Osteocyte (in vitro differentiated cells): ENCODE data around the gene C2orf76. TPM values are rescaled to one million over a fixed set of nuclear protein-coding genes. Genes with fewer than 3 reads are reported as not detected.

Experiments used
- DNase-seq: peaks from one replicate; pipeline ENCODE4 v3.0.0; 2021; ENCODE audit warnings: mixed read lengths; ENCODE audit not compliant: unreplicated experiment; ENCODE audit errors: extremely low spot score
- H3K27ac Mint-ChIP-seq: one replicate; pipeline ENCODE4 v1.8.0; 2021; ENCODE audit warnings: mild to moderate bottlenecking, mixed read lengths; ENCODE audit not compliant: unreplicated experiment
- H3K27me3 Mint-ChIP-seq: one replicate; pipeline ENCODE4 v1.8.0; 2021; ENCODE audit warnings: mixed read lengths; ENCODE audit not compliant: unreplicated experiment
- H3K36me3 Mint-ChIP-seq: one replicate; pipeline ENCODE4 v1.8.0; 2021; ENCODE audit warnings: mixed read lengths; ENCODE audit not compliant: unreplicated experiment
- H3K4me1 Mint-ChIP-seq: one replicate; pipeline ENCODE4 v1.8.0; 2021; ENCODE audit warnings: mixed read lengths; ENCODE audit not compliant: unreplicated experiment
- H3K4me3 Mint-ChIP-seq: one replicate; pipeline ENCODE4 v1.8.0; 2021; ENCODE audit warnings: mild to moderate bottlenecking, moderate library complexity, mixed read lengths; ENCODE audit not compliant: unreplicated experiment
- H3K9me3 Mint-ChIP-seq: one replicate; pipeline ENCODE4 v1.8.0; 2021; ENCODE audit warnings: mixed read lengths; ENCODE audit not compliant: unreplicated experiment
- total RNA-seq: library from RNA; stranded (reverse); gene quantifications from 2 replicates; pipeline ENCODE4 v1.2.1, GENCODE V29; 2021
- TF ChIP-seq, protein P1 (sequence below): fragments of 200-600 bp; sonication (generic); IDR thresholded peaks from 2 replicates; pipeline ENCODE4 v1.5.0; 2021; ENCODE audit warnings: antibody characterized with exemption, mild to moderate bottlenecking, moderate library complexity

Gene C2orf76
- total RNA-seq, 1 donor from 2014 or later: 11.1 TPM

DNA sequence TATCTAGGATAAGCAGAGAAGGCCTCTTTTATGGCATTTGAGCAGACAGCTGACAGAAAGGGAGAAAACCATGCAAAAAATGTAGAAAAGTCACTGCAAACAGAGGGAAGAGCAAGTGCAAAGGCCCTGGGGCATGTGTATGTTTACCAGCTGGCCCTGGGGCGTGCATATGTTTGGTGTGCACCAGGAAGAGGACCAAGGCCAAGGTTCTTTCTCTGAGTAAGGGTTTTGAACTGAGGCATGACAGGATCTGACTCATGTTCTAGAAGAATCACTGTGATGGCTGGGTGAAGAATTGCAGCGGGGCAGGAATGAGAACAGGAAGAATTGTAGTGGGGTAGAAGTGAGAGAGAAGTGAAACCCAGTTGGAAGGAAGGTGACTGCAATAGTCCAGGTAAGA is 73.4 kb downstream of the C2orf76 start:
- no peaks in the 10 kb centered on the region for H3K9me3 Mint-ChIP-seq
- no peaks in the 10 kb centered on the region for H3K36me3 Mint-ChIP-seq
- peaks cover 13% of the 10 kb centered on the region for H3K4me1 Mint-ChIP-seq
- H3K27ac Mint-ChIP-seq: no peak overlapping the region
- no peak for DNase-seq
- TF ChIP-seq, protein P1, sequence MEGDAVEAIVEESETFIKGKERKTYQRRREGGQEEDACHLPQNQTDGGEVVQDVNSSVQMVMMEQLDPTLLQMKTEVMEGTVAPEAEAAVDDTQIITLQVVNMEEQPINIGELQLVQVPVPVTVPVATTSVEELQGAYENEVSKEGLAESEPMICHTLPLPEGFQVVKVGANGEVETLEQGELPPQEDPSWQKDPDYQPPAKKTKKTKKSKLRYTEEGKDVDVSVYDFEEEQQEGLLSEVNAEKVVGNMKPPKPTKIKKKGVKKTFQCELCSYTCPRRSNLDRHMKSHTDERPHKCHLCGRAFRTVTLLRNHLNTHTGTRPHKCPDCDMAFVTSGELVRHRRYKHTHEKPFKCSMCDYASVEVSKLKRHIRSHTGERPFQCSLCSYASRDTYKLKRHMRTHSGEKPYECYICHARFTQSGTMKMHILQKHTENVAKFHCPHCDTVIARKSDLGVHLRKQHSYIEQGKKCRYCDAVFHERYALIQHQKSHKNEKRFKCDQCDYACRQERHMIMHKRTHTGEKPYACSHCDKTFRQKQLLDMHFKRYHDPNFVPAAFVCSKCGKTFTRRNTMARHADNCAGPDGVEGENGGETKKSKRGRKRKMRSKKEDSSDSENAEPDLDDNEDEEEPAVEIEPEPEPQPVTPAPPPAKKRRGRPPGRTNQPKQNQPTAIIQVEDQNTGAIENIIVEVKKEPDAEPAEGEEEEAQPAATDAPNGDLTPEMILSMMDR: no peak
- no peaks in the 10 kb centered on the region for H3K27me3 Mint-ChIP-seq
- H3K4me3 Mint-ChIP-seq: no peak overlapping the region

DNA sequence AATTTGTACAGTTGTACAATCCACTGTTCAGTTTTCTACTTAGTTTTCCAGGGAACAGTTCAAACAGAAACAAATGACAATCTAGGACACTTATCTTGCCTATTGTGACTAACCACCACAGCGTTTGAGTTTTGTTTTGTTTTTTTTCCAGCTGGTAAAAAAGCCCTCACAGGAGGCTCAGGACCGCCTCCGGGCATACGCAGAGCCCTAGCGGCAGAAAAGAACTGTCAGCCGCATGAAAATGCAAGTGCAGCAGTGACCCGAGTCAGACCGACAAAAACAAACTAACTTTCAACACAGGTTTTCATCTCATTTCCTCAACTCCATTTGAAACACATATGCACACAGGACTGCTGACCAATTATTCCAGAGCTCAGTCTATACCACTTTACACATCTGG is 74.4 kb downstream of the C2orf76 start:
- TF ChIP-seq, protein P1: peak; percentile 26
- peak overlapping the region; percentile 11 for H3K4me3 Mint-ChIP-seq
- peaks cover 13% of the 10 kb centered on the region for H3K4me1 Mint-ChIP-seq
- no peaks in the 10 kb centered on the region for H3K9me3 Mint-ChIP-seq
- no peaks in the 10 kb centered on the region for H3K27me3 Mint-ChIP-seq
- H3K27ac Mint-ChIP-seq: peak overlapping the region; percentile 72
- DNase-seq: no peak
- no peaks in the 10 kb centered on the region for H3K36me3 Mint-ChIP-seq

DNA sequence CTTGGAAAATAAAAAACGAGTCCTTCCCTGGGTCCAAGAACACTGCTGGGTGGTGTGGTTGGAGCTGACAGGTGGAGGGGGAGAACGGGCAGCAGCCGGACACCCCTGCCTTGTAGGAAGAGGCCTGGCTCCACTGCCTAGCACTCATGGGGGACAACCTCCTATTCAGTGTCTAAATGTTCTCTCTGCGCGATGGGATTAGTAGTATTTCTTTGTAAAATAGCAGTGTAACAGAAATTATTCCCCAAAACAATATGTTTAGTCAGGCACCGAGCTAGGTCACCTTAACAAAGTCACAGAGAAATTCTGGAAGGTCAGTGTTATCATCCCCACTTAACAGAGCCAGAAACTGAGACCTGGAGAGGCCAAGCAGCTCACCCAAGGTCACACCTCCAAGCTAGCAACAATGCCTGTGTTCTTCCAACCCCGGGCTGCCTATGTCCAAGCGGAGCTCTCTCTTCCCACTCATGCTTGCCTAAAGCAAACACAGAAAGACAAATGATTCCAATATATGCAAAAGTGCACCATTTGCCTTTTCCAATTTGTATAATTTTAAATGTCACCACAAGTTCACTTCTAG is 75.0 kb downstream of the C2orf76 start:
- H3K4me1 Mint-ChIP-seq: peaks cover 13% of the 10 kb centered on the region
- no peaks in the 10 kb centered on the region for H3K9me3 Mint-ChIP-seq
- no peaks in the 10 kb centered on the region for H3K27me3 Mint-ChIP-seq
- H3K4me3 Mint-ChIP-seq: no peak overlapping the region
- TF ChIP-seq, protein P1: no peak
- no peaks in the 10 kb centered on the region for H3K36me3 Mint-ChIP-seq
- no peak for DNase-seq
- H3K27ac Mint-ChIP-seq: no peak overlapping the region

DNA sequence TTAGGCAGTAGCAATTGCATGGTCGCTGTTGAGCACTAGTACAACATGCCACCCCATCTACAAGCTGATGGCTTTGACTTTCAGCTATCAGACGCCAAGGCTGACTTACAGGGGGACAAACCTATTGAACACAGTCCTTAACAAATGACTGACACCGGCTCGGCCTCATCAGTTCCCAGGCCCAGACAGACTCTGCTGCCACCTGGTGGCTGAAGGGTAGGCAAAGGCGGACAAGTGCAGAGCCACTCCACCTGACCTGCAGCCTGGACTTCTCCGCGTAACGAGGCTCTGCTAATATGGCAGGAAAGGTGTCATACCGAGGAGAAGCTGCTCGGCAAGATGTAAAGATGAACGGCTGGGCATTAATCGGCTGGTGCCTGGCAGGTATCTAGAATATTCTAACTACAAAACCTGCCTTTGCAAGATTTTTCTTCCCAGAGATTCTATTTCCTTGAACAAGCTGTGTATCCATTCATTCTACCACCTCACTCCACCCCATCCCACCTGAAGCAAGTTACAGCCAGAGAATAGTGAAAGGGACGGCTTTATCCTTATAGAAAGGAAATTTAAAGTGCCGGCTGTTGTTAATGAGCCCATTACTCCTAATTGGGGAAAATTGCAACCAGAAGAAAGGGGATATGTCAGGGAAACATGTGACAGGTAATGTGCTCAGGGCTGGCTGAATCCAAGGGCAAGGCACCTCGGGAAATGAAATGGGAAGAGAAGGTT is 75.6 kb downstream of the C2orf76 start:
- H3K4me3 Mint-ChIP-seq: no peak overlapping the region

DNA sequence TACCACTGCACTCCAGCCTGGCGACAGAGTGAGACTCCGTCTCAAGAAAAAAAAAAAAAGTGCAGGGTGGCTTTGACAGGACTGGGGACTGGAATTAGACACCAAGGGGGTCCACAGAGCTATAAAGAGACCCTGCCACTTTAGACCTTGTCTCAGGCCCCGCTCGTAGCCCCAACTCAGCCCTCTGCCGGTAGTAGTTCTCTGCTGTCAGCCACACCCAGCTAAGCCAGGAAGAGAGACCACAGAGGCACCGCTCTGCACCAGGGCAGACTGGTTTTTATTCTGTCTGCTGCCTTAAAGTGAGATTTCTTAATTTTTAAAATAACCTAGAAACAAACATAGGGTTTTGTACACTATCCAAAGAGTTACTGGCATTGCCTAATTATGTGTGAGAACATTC is 77.0 kb downstream of the C2orf76 start:
- H3K27me3 Mint-ChIP-seq: no peaks in the 10 kb centered on the region
- no peaks in the 10 kb centered on the region for H3K36me3 Mint-ChIP-seq
- no peak for DNase-seq
- no peak overlapping the region for H3K27ac Mint-ChIP-seq
- H3K4me1 Mint-ChIP-seq: peaks cover 13% of the 10 kb centered on the region
- H3K9me3 Mint-ChIP-seq: no peaks in the 10 kb centered on the region
- H3K4me3 Mint-ChIP-seq: no peak overlapping the region
- TF ChIP-seq, protein P1: no peak

More for the DNA sequence above, 75.6 kb downstream of the C2orf76 start:
- H3K36me3 Mint-ChIP-seq: no peaks in the 10 kb centered on the region
- H3K4me1 Mint-ChIP-seq: peaks cover 13% of the 10 kb centered on the region
- TF ChIP-seq, protein P1: peak; percentile 98
- no peaks in the 10 kb centered on the region for H3K9me3 Mint-ChIP-seq
- peak; percentile 93 for DNase-seq
- no peak overlapping the region for H3K27ac Mint-ChIP-seq
- H3K27me3 Mint-ChIP-seq: no peaks in the 10 kb centered on the region
